ENCODE measurements around the gene PCK1.

The PCK1 gene

DNA sequence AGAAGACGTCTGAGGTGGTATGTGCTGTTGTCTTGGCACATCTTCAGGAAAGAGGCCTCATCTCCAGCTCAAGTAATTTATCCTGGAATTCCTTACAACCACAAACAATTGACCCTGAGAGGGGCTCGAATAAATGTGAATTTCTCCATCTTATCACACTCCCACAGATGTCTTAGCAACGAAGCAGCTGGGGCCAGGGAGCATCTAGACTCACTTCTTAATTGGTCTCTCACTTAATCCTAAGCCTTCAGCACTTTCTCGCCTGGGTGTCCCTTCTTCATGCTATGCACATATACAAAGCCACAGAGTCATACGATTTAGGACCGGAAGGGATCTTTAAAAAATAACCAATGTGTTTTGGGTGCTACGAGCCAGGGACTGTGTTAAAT is 27.1 kb downstream of the PCK1 start:
- no peak for TF ChIP-seq ZFX (IDR thresholded peaks at IDR 0.05)
- TF ChIP-seq, protein P1, sequence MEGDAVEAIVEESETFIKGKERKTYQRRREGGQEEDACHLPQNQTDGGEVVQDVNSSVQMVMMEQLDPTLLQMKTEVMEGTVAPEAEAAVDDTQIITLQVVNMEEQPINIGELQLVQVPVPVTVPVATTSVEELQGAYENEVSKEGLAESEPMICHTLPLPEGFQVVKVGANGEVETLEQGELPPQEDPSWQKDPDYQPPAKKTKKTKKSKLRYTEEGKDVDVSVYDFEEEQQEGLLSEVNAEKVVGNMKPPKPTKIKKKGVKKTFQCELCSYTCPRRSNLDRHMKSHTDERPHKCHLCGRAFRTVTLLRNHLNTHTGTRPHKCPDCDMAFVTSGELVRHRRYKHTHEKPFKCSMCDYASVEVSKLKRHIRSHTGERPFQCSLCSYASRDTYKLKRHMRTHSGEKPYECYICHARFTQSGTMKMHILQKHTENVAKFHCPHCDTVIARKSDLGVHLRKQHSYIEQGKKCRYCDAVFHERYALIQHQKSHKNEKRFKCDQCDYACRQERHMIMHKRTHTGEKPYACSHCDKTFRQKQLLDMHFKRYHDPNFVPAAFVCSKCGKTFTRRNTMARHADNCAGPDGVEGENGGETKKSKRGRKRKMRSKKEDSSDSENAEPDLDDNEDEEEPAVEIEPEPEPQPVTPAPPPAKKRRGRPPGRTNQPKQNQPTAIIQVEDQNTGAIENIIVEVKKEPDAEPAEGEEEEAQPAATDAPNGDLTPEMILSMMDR (conservative IDR thresholded peaks at IDR 0.05), result no peak
- H3K27ac ChIP-seq, result no peak overlapping the region

DNA sequence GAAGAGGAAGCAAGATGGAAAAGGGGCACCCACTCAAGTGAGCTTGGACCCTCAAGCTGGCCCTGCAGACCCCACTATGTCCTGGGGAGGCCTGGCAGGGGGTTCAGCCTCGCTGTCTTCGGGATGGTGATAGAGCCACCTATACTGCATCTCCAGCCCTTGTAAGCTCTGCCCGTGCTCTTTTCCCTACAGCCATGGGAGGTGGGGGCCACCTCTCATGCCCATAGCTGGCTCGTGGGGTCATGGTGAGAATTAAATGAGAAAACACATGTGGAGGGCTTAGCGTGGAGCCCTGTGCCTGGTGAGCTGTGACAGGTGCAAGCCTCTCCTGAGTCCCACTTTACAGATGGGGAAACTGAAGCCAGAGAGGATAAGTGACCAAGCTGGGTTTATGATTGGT is 27.7 kb downstream of the PCK1 start:
- TF ChIP-seq ZFX (IDR thresholded peaks at IDR 0.05), result no peak
- TF ChIP-seq, protein P1 (conservative IDR thresholded peaks at IDR 0.05), result no peak
- no peak overlapping the region for H3K27ac ChIP-seq

DNA sequence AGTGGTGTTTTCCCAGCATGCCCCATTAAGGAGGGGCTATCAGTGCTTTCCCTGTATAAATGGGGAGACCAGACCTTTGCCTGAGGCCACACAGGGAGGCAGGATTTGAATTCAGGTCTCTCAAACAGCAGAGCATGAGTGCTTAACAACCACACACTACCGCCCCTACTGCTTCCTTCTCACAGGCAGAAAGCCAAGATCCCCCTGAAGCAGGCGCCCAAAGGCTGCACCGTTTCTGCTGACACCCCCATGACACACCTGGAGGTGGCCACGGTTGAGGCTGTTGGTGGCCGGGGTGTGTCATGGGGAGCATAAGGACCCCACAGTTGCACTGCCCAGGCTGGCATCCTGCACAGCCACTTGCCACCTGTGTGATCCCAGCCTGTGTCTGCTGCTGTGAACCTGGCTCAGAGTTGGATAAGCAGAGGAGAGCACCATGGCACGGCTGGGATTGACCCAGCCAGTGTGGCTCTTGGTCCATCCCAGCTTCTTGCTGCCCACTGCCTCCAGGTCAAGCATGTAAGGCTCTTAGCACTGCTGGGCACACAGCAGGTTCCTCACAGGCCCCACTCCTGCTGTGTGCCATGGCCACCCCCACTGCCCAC is 28.3 kb downstream of the PCK1 start:
- TF ChIP-seq, protein P1 (conservative IDR thresholded peaks at IDR 0.05), result no peak
- TF ChIP-seq ZFX (IDR thresholded peaks at IDR 0.05), result no peak
- no peak overlapping the region for H3K27ac ChIP-seq

DNA sequence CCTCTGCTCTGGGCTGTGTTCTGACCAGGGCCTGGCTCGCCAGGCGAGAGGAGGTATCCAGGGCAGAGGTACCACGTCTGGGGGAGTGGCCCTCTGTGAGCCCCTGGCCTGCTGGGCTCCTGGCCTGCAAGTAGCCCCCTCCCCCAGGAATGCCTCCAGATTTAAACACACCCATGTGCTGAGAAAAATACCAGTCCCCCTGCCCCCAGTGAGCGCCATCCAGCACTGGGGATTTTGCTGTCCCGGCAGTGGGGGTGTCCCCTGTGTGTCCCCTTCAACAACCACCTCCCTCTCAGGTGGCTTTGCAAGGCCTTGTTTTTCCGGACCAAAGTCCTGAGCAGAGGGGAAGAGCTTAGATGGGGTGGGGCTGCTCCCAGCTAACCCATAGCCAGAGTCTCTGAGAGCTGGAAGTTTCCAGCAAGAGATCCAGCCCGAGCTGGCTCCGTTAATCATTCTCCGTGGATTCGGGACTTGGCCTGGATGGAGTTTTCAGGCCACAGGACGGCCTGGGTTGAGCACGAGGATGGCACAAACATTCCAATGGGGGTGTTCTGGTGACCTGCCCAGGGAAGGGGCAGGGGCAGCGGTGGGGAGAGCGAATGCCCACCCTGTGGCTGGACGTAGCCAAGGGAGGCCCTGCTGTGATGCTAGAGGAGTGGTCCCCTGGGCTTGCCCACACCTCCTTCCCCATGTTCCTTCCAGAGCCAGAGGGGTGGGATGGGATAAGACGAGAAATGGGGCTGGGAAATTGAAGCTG is 29.0 kb downstream of the PCK1 start:
- no peak overlapping the region for H3K27ac ChIP-seq
- TF ChIP-seq, protein P1 (conservative IDR thresholded peaks at IDR 0.05), result no peak
- no peak for TF ChIP-seq ZFX (IDR thresholded peaks at IDR 0.05)

DNA sequence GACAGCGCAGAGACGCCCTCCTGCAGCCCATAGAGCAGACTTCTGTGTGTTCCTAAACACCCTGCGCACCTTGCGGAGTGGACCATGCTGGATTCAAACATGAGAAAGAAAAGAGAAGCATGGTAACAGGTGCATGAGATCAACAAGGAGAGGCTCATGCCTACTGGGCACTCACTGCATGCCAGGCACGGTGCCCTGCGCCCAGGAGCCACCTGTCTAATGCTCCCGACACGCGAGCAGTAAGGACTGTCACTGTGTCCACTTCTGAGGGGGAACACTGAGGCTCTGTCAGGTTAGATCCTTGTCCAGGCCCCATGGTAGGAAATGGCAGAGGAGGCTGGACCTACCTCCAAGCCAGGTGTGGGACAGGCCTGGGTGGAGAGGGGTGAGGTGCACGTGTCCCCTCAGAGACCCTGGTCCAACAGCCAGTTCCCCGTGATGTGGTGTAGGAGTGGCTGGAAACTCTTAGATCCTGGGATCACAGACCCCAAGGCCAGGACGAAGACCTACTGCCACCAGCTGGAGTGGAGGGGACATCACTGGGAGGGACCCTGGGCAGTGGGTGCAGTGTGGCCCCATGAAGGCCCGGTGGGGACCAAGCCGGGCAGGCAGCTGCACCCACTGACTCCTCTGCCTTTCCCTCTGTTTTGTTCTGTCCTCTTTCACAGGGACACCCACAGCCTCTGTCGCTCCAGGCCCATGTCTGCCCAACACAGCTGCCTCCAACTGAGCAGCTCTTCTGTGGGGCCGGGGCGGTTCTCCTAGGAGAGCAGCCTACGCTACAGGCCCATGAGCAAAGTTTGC is 29.8 kb downstream of the PCK1 start:
- TF ChIP-seq, protein P1 (conservative IDR thresholded peaks at IDR 0.05), result no peak
- no peak for TF ChIP-seq ZFX (IDR thresholded peaks at IDR 0.05)
- H3K27ac ChIP-seq, result no peak overlapping the region

DNA sequence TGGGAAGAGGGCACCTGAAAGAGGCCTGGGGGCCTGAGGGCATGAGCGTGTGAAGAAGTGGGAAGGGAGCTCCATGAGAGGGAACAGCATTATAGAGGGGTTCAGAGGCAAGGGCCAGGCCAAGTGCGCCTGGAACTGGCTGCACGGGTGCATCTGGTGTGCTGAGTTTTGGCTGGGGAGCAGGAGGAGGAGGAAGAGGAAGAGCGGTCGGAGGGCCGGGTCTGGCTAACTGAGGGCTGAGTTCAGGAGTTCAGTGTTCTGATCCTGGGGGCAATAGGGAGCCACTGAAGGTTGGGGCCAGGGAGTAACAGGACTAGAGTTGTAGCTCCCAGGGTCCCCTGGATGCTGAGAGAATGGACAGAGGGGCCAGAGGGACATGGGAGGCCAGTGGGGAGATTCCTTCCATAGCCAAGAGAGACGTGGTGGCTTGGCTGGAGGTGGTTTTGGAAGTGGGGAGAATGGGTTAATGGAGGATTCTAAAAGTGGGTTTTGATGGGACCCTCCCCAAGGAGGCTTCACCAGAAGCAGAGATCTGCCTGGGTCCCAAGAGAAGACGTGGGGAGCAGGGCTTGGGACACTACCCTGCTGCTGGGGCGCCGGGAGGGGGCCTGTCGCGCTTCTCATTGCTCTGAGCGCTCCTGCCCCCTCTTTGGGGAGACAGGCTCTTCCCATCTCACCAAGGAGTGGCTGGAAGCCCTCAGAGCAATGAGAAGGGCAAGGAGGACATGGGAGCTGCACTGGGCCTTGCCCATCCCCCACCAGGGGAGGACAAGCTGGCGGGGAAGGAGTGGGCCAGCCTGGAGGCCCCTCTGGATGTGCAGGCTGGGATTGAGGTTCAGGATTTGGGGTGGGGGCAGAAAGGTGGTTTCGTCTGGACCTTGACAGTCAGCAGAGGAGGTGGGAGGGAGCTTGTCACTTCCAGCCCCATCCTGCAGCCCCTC is 30.6 kb downstream of the PCK1 start:
- no peak for TF ChIP-seq ZFX (IDR thresholded peaks at IDR 0.05)
- TF ChIP-seq, protein P1 (conservative IDR thresholded peaks at IDR 0.05), result no peak
- H3K27ac ChIP-seq, result no peak overlapping the region
